ENCODE results near the gene CYS1. TPM values are rescaled to one million over a fixed set of nuclear protein-coding genes. Genes with fewer than 3 reads are reported as not detected.

The CYS1 gene
- total RNA-seq, 1 experiment from 2014 or later, result 3.7 TPM

GRCh38 chr2:10031886-10032745 lies 48.1 kb downstream of the CYS1 start:
- H3K27me3 ChIP-seq (ENCODE audit: insufficient read depth, low read length), result no peaks in the 10 kb centered on the region
- H3K4me1 ChIP-seq (ENCODE audit: control insufficient read depth in 1 of 2, insufficient read depth in 2 of 2, low read length in 2 of 2), result peaks cover 2 to 14% of the 10 kb centered on the region in 2 experiments; a peak in 2 of 4 replicates
- RAD21 ChIA-PET (ENCODE audit: low non-redundant PET in 1 of 2, low total read pairs in 2 of 2, uncharacterized antibody in 2 of 2, unreplicated experiment in 2 of 2), result no interaction called here
- H3K4me3 ChIP-seq (replicated peaks in 1 of 2; ENCODE audit: low read depth in 1 of 2, low read length in 2 of 2), result no peak overlapping the region
- CTCF ChIA-PET, result no interaction called here
- POLR2A ChIA-PET, result interaction anchor here (0.7 kb wide), 1 partner anchor 128 kb away, joined by 3 read pairs; no protein-coding TSS in a partner anchor
- intact Hi-C loops (cut with micrococcal nuclease), result no loop called here
- no peaks in the 10 kb centered on the region for H3K9me2 ChIP-seq (ENCODE audit: insufficient read depth)
- H3K4me2 ChIP-seq (ENCODE audit: low read length), result no peak overlapping the region
- no peak overlapping the region for H3K27ac ChIP-seq (ENCODE audit: low read depth, low read length)
- TF ChIP-seq CBX3 (IDR thresholded peaks at IDR 0.05; ENCODE audit: low read depth) (no peak), CTCF (IDR thresholded peaks at IDR 0.05 in 2 of 3, conservative IDR thresholded peaks at IDR 0.05 in 1 of 3; ENCODE audit: borderline replicate concordance in 1 of 3, insufficient read depth in 1 of 3, low read depth in 2 of 3, low read length in 2 of 3) (no peak), CEBPB (IDR thresholded peaks at IDR 0.05; ENCODE audit: low read depth) (no peak), EZH2phosphoT487 (IDR thresholded peaks at IDR 0.05; ENCODE audit: borderline replicate concordance) (no peak), RAD21 (IDR thresholded peaks at IDR 0.05; ENCODE audit: low read depth) (no peak), ATF3 (IDR thresholded peaks at IDR 0.05) (no peak), MAX (IDR thresholded peaks at IDR 0.05) (no peak), SIN3A (IDR thresholded peaks at IDR 0.05; ENCODE audit: low read depth) (no peak), TCF7L2 (IDR thresholded peaks at IDR 0.05; ENCODE audit: borderline replicate concordance, extremely low read depth, insufficient read depth, insufficient read length) (no peak), FOSL1 (IDR thresholded peaks at IDR 0.05; ENCODE audit: low read depth) (no peak), YY1 (IDR thresholded peaks at IDR 0.05; ENCODE audit: extremely low read depth, insufficient replicate concordance, low read depth, low read length) (no peak), SRF (IDR thresholded peaks at IDR 0.05; ENCODE audit: low read depth) (no peak), ZBTB33 (IDR thresholded peaks at IDR 0.05; ENCODE audit: extremely low read depth, insufficient replicate concordance, low read length) (no peak), ZFX (IDR thresholded peaks at IDR 0.05) (no peak), ZNF274 (IDR thresholded peaks at IDR 0.05; ENCODE audit: low read depth, low read length) (no peak), EGR1 (IDR thresholded peaks at IDR 0.05; ENCODE audit: low read depth) (no peak), EZH2 (IDR thresholded peaks at IDR 0.05) (no peak), JUND (IDR thresholded peaks at IDR 0.05) (no peak), POLR2A (IDR thresholded peaks at IDR 0.05; ENCODE audit: borderline replicate concordance, extremely low read depth, insufficient read depth, insufficient read length) (no peak)
- ATAC-seq (no peak), DNase-seq (ENCODE audit: low read depth, low spot score) (no peak)
- no peaks in the 10 kb centered on the region for H4K20me1 ChIP-seq (ENCODE audit: insufficient read depth)
- no peaks in the 10 kb centered on the region for H3K9me3 ChIP-seq (ENCODE audit: control insufficient read depth in 1 of 2, insufficient read depth in 1 of 2, low read depth in 1 of 2, low read length in 2 of 2)
- no peak overlapping the region for H3K9ac ChIP-seq (ENCODE audit: low read length)
- no TSS peak for BruUV-seq (replicated peaks)
- no peaks in the 10 kb centered on the region for H3K79me2 ChIP-seq (ENCODE audit: insufficient read depth, low read length)
- H2AFZ ChIP-seq (ENCODE audit: low read depth, low read length, poor library complexity, severe bottlenecking), result no peak overlapping the region
- H3K36me3 ChIP-seq (ENCODE audit: control insufficient read depth in 1 of 2, insufficient read depth in 2 of 2, low read length in 2 of 2), result no peaks in the 10 kb centered on the region
